D341Med (cell line): ENCODE data around the gene SKP2.
A peak's percentile ranks its signal among the peaks of the same experiment; 100 is the strongest.
"Not testable (repeated sequence)": the region's sequence is repeated elsewhere in the genome, so short reads cannot be mapped to it uniquely, and the experiment has no call there.

ENCODE experiments used
- DNase-seq: peaks from one replicate; pipeline ENCODE4 v3.0.0; 2012; ENCODE audit warnings: low spot score

SKP2 gene

DNA sequence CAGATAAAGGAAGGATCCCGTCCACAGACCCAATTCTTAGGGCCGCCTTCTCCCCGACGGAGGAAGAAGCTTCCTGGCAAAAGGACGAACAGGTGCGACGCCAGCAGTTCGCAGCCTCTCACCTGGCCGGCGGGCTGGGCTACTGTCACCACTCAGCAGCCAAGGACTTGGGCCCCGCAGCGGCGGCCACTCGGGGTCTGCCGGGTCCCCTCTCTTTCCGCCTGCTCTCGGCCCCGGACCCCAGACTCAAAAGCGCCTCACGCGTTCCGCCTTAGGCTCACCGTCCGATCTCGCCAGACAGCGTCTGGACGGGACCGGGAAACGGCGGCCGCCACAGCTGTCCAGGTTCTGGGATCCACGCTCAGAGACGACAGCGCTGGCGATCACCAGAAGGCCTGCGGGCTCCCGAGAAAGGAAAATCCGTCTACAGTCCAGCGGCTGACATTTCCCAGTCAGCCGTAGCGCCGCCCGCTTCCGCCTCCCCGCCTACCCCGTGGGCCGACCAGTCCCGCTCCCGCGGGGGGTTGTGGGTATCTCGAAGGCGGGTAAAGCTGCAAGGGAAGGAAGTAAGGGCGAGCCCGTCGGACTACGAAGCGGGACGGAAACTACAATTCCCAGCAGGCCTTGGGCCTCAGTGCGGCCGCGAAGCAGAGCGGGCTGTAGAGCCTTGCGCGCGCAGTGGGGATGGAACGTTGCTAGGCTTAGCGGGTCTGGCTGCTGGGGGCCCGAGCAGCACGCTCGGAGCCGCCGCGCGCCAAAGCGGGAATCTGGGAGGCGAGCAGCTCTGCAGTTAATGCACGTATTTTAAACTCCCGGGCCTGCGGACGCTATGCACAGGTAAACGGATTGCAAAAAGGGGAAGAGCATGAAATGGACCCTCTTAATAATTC, at the start of gene SKP2, which contains the start of gene LMBRD2:
Gene SKP2, plus strand, starts transcription at position 678 of the 890 bp plus-strand sequence. Its CDS starts 152 bp downstream, at position 830.
Gene LMBRD2, minus strand, starts transcription at position 454 of the 890 bp plus-strand sequence. CDS start 8,538 bp downstream, outside the sequence.
- peak; percentile 93 for DNase-seq

DNA sequence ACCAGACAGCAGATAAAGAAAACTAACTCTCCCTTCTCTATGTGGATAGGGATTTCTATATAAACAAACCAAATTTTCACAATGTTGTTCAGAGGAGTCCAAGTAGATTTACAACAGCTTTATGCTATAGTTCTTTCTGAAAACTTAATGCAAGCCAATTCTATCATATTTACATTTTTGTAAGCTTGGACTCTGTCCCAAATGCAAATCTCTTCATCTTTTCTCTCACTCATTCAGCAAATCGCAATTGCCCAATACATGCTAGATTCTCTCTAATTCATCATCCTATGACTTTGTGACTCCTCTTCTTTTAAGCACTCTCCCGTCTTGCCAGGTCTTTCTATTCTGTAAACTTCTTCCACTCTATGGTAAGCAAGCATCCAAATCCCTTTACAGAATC, 46.1 kb upstream of the SKP2 start:
- no peak for DNase-seq

DNA sequence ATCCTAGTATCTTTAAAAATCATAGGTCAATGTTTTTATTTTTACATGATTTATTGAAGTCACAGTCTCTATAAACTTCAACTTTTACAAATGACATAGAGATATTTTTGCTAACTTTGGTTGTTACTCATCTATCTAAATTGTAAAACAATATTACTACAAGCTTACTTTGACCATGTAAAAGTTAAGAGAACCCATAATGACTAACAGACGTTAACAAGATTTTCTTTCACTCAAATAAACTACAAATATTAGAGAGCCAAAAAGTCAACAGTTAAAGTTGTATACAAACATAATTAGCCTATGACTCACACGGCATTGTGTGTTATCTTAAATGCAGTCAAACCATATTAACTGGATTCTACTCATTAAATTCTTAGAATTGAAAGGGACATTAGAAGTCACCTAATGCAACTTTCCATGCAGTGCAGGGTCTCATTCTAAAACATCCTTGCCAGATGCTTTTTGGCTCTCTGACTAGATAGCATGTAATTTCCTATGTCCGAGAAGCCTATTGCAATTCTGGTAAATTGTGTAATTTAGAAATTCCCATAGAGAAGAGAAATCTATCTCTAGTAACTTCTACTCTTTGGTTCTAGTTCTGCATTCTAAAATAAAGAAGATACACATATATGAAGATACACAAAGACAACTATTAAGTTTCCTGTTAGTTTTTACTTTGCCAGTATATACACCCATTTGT, 43.0 kb upstream of the SKP2 start:
- no peak for DNase-seq

DNA sequence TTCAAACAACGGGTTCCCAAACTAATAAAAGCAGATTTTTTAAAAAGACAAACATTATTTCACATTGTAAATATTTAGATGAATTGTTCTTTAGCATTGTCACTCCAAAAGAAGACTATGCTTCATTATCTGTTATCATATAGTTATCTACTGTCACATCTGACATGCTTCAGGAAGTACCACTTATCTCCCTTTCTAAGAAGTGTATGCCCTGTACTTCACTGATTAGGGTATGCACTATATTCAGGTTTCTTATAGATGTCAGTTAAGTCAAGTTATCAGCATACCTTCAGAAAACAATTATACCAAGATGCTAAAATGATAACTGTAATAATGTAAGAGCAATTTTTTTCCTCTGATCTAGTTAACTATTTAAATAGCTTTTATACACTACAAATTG, 40.7 kb upstream of the SKP2 start:
- no peak for DNase-seq

DNA sequence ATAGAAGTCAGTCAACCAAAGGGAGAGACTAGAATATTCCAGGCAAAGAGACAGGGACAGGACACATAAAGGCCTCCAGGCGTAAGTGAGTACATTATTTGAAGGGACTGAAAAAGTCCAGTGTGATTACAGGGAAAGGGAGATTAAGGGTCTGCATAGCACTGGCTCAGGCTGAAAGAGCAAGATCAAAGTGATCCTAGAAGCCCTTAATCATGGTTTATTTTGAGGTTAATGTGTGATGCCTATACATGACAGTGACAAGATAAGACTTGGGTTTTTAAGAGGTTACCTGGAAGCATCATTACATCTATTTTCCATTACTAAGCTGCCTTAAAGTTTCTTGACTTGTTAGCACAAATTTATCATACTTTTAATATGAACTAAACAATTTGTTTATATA, 26.0 kb upstream of the SKP2 start:
- no peak for DNase-seq

DNA sequence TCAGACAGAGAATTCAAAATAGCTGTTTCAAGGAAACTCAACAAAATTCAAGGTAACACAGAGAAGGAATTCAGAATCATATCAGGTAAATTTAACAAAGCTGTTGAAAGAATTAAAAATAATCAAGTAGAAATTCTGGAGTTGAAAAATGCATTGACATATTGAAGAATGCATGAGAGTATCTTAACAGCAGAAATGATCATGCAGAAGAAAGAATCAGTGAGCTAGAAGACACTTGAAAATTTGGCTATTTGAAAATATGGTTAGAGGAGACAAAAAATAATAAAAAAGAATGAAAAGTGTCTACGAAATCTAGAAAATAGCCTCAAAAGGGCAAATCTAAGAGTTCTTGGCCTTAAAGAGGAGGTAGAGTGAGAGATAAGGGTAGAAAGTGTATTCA, 23.1 kb upstream of the SKP2 start:
- DNase-seq = no peak

DNA sequence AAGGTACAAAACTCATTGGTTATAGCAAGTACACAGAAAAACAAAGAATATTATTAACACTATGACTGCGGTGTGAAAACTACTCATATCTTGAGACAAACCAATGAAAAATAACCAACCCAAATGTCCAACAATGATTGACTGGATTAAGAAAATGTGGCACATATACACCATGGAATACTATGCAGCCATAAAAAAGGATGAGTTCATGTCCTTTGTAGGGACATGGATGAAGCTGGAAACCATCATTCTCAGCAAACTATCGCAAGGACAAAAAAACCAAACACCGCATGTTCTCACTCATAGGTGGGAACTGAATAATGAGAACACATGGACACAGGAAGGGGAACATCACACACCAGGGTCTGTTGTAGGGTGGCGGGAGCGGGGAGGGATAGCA, 22.2 kb upstream of the SKP2 start:
- DNase-seq = not testable (repeated sequence)

DNA sequence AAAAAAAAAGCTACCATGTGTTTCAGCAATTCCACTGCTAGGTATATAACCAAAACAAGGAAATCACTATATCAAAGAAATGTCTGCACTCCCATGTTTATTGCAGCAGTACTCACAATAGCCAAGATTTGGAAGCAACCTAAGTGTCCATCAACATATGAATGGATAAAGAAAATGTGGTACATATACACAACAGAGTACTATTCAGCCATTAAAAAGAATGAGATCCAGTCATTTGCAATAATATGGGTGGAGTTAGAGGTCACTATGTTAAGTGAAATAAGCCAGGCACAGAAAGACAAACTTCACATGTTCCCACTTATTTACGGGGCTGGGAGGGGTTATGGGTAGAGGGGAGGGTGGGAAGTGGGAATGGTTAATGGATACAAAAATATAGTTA, 18.9 kb upstream of the SKP2 start:
- DNase-seq = not testable (repeated sequence)

DNA sequence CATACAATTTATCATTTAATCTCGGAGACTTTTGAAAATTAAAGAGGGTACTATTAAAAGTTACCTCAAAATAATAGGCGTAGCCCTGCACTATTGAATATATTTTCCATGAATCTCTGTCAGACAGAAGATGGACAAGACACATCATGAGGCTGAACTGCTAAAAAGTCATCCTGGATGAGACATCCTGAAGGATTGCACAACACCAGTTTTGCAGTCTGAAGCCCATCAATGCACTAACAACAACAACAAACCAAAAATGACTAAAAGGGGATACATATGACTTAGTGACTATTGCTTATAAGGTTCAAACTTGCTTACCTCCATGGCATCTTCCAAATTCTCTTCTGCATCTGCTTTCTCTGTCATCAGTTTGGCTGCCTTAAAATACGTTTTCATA, 15.9 kb upstream of the SKP2 start:
- DNase-seq = no peak

DNA sequence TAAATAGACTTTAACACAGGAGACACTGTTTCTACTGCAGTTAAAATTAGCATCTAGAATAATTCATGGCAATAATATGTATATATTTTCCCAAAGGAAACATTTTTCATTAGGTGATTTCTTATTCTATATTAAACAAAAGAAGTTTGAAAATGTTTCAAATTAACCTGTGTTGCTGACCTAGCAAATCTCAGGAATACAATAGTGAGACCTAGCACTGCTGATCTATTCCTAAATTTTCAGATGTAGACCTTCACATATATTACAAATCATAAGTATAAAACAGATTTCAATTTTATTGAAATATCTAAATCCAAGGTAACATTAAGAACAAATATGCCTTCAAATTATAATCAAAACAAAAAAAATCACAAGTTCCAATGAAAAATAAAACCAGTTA, 15.3 kb upstream of the SKP2 start:
- DNase-seq = no peak

DNA sequence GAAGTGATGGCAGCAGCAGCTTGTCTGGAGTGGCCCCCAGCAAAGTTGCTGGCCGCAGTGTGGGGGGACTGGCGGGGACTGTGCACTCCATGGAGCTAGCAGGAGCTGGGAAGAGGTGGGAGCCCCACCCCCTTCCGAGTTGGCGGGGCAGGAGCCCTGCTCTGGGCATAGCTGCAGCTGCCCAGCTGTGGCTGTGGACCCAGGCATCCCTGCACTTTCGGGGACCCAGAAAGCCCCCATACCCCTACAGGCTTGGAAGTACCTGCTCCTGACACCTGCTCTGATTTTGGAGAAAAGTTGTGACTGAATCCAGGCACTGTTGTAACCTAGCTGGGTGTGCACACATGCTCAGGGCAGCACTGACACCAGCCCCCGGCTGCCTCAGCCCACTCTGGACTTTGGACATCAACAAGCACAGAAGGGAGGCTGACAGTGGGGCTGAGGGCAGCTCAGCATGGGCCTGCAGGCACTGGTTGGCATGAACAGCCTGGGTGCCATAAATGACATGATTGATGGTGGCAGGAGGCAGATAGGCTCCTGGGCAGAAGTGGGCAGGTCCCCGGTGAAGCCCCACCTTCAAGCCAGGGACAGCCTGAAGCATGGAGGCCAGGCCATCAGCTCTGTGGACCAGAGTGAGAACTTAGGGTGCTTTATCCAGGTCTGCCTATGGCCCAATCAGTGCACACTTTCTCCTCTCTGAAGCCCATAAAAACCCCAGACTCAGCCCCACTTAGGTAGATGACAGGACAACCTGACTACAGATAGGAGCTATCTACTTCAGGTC, 12.8 kb upstream of the SKP2 start:
- no peak for DNase-seq

DNA sequence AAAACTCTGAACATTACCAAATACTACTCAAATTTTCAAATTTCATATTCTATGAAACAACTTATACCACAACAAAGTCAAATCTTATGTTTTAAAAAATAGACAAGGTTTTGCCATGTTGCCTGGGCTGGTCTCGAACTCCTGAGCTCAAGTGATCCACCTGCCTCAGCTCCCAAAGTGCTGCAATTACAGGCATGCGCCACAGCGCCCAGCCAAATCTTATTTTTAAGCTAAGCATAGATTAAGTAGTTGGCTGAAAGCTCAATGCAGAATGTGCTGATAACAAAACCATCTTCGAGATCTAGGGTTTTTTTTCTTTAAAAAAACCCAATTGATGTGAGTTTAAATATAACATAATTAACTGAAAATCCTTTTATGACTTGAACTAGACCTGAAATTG, 6.6 kb upstream of the SKP2 start:
- no peak for DNase-seq

DNA sequence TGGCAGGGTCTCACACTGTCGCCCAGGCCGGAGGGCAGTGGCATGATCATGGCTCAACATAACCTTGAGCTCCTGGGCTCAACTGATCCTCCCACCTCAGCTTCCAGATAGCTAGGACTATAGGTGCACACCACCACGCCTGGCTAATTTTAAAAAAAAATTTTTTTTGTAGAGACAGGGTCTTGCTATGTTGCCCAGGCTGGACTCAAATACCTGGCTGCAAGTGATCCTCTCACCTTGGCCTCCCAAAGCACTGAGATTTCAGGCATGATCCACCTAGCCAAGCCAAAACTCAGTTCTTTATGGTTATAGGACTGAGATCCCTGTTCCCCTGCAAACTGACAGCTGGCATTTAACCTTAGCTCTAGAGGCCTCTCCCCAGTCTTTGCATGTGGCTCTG, 5.5 kb upstream of the SKP2 start:
- no peak for DNase-seq

DNA sequence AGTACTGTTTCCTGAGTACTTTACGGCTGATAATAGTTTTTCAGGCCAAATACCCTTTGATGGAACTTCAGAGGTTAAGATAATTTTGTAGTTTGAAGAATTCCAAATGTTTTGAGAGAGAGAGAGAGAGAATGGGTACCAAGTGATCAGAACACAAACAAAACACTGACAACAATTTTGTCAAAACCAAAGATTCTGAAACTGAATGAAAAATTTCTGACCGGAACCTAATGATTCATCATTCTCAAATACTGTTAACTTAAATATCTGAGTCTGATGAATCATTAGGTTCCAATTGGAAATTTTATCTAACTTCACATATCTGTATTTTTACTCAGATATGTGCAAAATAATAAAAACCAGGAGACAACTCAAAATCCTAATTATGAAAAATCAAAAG, 4.2 kb upstream of the SKP2 start:
- DNase-seq = no peak

DNA sequence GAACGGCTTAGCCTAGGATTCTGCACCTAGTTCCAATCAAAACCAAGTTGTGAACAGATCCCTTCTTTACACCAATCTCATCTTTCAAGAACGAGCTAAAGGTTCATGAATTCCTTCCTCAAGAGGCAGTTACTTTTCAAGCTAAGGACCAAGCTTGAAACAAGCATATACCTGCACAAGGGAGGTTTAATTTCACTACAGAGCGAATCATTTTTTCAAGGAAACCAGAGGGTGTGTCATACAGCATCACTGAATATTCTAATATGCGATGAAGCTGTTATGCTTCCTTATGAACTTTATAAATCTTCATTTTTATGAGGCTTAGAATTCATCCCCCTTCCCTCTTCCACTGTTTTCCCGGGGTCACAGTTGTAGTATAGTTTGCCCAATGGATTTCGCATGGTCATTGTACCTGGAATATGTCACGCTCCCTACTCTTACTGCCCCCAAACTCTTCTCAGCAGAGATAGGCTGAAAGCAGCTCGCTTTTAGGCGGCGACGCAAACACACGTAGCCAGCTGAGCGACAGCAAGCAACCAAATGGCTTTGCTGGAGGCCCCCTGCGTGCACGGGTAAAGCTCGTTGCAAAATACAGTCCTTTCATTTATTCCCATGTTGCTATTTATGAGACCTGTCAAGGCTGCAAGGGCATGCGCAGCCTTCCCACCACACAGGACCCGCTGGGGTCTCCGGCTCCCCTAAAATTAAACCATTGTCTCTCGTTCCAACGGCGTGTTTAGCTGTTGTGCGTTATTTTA, 1.1 kb upstream of the SKP2 start:
- DNase-seq = peak; percentile 34

DNA sequence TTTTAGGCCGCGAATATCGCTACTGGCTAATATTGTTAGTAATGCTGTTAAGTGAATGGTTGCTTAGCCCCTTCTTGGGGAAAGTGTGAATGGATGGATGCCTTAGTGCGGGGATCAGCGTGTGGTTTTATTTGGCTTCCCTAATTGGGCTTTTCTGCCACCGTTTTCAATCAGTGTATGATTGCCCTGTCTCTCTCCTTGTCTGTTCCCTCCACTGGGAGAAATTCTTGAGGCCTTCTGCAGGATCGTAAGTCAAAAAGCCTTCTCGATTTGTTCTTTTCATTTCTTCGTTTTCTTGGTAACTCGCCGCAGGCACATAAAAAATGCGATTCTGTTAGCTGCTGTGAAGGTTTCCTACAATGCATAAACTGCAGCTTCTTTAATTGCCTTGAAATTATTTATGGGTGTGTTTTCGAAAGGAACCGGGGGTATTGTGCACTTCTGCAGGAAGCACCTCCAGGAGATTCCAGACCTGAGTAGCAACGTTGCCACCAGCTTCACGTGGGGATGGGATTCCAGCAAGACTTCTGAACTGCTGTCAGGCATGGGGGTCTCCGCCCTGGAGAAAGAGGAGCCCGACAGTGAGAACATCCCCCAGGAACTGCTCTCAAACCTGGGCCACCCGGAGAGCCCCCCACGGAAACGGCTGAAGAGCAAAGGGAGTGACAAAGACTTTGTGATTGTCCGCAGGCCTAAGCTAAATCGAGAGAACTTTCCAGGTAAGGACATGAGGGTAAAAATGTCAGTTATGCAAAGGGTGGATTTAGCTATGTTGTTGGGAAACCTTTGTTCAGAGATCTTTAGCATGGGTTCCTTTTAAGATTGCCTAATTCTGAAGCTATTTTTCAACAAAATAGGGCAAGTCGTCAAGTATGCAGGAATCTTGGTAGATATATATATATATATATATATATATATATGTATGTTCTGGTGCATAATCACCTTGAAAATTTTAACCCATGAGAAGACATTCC, 700 bp downstream of the SKP2 start:
- DNase-seq = no peak

DNA sequence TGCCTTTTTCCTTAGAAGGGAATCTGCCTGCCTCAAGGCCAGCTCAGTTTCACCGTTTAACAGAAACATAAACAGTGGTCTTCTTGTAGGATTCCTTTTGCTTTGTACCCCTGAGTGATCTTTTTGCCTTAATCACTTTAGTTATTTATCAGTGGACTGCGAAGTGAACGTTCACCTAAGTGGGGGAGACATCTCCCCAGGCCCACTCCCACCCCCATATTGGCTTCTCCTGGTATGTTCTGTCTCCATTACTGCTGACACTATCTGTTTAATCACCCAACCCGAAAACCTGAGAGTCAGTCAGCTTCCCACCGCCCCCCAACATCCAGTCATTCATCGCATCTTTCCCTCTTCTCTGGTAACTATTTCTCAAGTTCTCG, 1.4 kb downstream of the SKP2 start:
- DNase-seq = no peak

DNA sequence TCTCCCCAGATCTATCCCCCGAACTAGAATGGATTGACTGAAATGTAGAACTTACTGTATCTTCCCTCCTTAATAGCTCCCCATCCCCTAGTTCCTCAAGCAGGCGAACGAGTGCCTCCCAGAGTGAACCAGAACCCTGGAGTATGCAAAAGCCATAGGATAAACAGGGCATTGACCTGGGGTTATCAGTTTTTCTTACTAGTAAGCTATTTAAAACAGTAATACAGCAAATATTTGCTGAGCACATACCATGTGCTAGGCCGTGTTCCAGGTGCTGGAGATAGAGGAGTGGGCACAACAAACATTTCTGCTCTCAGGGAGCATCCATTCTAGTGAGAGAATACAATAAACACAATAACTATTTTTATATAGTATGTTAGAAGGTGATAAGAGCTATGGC, 1.8 kb downstream of the SKP2 start:
- DNase-seq = no peak

DNA sequence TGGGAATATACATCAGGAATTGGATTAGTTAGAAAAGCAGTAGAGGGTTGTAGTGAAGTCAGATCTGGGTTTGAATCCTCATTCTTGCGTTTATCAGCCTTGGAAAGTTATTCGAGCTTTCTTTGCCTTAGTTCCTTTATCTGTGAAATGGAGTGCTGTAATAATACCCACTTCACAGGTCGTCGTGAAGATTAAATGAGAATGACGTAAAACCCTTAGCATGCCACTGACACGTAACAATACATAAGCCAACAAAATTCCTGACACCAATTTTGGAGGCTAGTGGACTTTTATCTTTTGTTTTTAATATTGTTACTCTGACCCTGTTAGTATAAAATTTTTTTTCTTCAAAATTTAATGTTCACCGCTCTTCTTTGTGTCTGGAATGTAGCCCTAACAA, 3.4 kb downstream of the SKP2 start:
- no peak for DNase-seq

DNA sequence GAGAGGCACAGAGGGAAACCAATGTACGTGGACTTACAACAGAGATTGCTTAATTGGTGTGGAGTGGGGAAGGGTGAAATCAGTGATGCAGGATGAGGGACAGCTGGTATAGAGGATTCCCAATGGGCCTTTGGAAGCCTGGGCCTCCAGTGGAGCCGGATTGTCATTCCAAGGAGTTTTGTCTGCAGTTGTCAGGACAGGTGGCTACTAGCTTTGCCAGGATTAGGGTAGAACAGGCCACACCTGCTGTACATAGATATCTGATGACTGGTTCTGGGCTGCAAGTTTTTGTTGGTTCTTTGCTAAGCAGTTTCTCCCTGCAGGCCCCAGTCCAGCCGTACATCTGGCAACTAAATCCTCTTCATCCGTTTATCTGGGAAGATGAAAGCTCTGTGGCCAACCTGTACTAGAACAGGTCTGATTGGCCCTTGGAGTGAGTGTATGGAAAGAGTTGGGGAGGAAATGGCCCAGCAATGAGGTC, 4.2 kb downstream of the SKP2 start:
- peak; percentile 78 for DNase-seq
